GM23338 (cell line): Measurements from ENCODE around the gene RTN3. TPM values are rescaled to one million over a fixed set of nuclear protein-coding genes. Genes with fewer than 3 reads are reported as not detected.

Source experiments
- ATAC-seq: fragments of 200-7000 bp; cut with Tn5 transposase; 3 replicates; pipeline ENCODE4 v1.9.1; 2020
- DNase-seq: peaks from one replicate; pipeline ENCODE4 v3.0.0-alpha.2; 2015; ENCODE audit warnings: low spot score
- H2AFZ ChIP-seq: fragments of 200-600 bp; sonication (generic); 2 replicates; pipeline ENCODE4 v1.8.0; 2016; ENCODE audit warnings: antibody characterized with exemption, mild to moderate bottlenecking, moderate library complexity
- H3F3A ChIP-seq: fragments of 200-600 bp; sonication (generic); replicated peaks from 2 replicates; pipeline ENCODE4 v1.8.0; 2017; ENCODE audit warnings: antibody characterized with exemption, mixed run types, low read depth
- H3K27ac ChIP-seq: fragments of 200-600 bp; sonication (generic); 2 replicates; pipeline ENCODE4 v1.6.1; 2016; ENCODE audit warnings: low read depth
- H3K27me3 ChIP-seq: fragments of 200-600 bp; sonication (generic); 2 replicates; pipeline ENCODE4 v1.8.0; 2016; ENCODE audit warnings: mild to moderate bottlenecking, mixed run types, moderate library complexity; ENCODE audit not compliant: insufficient read depth
- H3K36me3 ChIP-seq: fragments of 200-600 bp; sonication (generic); 2 replicates; pipeline ENCODE4 v1.8.0; 2016; ENCODE audit warnings: mild to moderate bottlenecking; ENCODE audit not compliant: insufficient read depth
- H3K4me1 ChIP-seq: fragments of 200-600 bp; sonication (generic); 2 replicates; pipeline ENCODE4 v1.8.0; 2016; ENCODE audit warnings: mild to moderate bottlenecking, moderate library complexity; ENCODE audit not compliant: insufficient read depth
- H3K4me2 ChIP-seq: fragments of 200-600 bp; sonication (generic); 2 replicates; pipeline ENCODE4 v1.7.1; 2017; ENCODE audit warnings: mixed run types
- H3K4me3 ChIP-seq: fragments of 200-600 bp; sonication (generic); 2 replicates; pipeline ENCODE4 v1.6.1; 2016; ENCODE audit warnings: mixed run types
- H3K79me2 ChIP-seq: fragments of 200-600 bp; sonication (generic); replicated peaks from 2 replicates; pipeline ENCODE4 v1.8.0; 2017; ENCODE audit warnings: mild to moderate bottlenecking; ENCODE audit not compliant: insufficient read depth
- H3K9me2 ChIP-seq: fragments of 200-600 bp; sonication (generic); 2 replicates; pipeline ENCODE4 v1.8.0; 2017; ENCODE audit not compliant: insufficient read depth
- H4K20me1 ChIP-seq: fragments of 200-600 bp; sonication (generic); replicated peaks from 2 replicates; pipeline ENCODE4 v1.8.0; 2017; ENCODE audit warnings: mild to moderate bottlenecking; ENCODE audit not compliant: insufficient read depth
- H3K27ac Mint-ChIP-seq: 2 replicates; pipeline ENCODE4 v1.8.0; 2020; ENCODE audit warnings: inconsistent platforms, mild to moderate bottlenecking, moderate library complexity, mixed read lengths
- H3K27me3 Mint-ChIP-seq: 3 replicates; pipeline ENCODE4 v1.8.0; 2022; ENCODE audit warnings: low read depth, mild to moderate bottlenecking, moderate library complexity, mixed read lengths, inconsistent platforms; ENCODE audit not compliant: insufficient read depth, poor library complexity
- H3K36me3 Mint-ChIP-seq: 3 replicates; pipeline ENCODE4 v1.8.0; 2021; ENCODE audit warnings: low read depth, mild to moderate bottlenecking, inconsistent platforms, moderate library complexity, mixed read lengths
- H3K4me1 Mint-ChIP-seq: 3 replicates; pipeline ENCODE4 v1.8.0; 2020; ENCODE audit warnings: mild to moderate bottlenecking, inconsistent platforms, mixed read lengths
- H3K4me3 Mint-ChIP-seq: 3 replicates; pipeline ENCODE4 v1.8.0; 2021; ENCODE audit warnings: moderate library complexity, mild to moderate bottlenecking, inconsistent platforms, mixed read lengths
- H3K9me3 Mint-ChIP-seq: 3 replicates; pipeline ENCODE4 v1.8.0; 2020; ENCODE audit warnings: moderate library complexity, mild to moderate bottlenecking, inconsistent platforms, mixed read lengths
- CREB1 ChIP-seq: fragments of 250-450 bp; sonication (Bioruptor Pico); IDR thresholded peaks from 2 replicates; pipeline ENCODE4 v1.5.0; 2020; ENCODE audit warnings: low read depth, mild to moderate bottlenecking, moderate library complexity
- EZH2 ChIP-seq: fragments of 200-600 bp; sonication (generic); IDR thresholded peaks from one replicate; pipeline ENCODE4 v1.8.0; 2017; ENCODE audit warnings: antibody characterized with exemption, mild to moderate bottlenecking, low read depth; ENCODE audit not compliant: unreplicated experiment
- EZH2phosphoT487 ChIP-seq: fragments of 200-600 bp; sonication (generic); IDR thresholded peaks from one replicate; pipeline ENCODE4 v1.8.1; 2018; ENCODE audit warnings: antibody characterized with exemption; ENCODE audit not compliant: unreplicated experiment
- JUNB ChIP-seq: IDR thresholded peaks from one replicate; pipeline ENCODE4 v1.6.1; 2016; ENCODE audit warnings: antibody characterized with exemption; ENCODE audit not compliant: unreplicated experiment
- NANOG ChIP-seq: IDR thresholded peaks from 2 replicates; pipeline ENCODE4 v1.6.1; 2016; ENCODE audit warnings: antibody characterized with exemption, borderline replicate concordance
- STAT1 ChIP-seq: IDR thresholded peaks from one replicate; pipeline ENCODE4 v1.6.1; 2016; ENCODE audit warnings: antibody characterized with exemption; ENCODE audit not compliant: unreplicated experiment
- ZNF114 ChIP-seq: fragments of 250-450 bp; sonication (Bioruptor Pico); IDR thresholded peaks from 2 replicates; pipeline ENCODE4 v1.5.0; 2020; ENCODE audit warnings: mild to moderate bottlenecking, moderate library complexity
- ZNF331 ChIP-seq: fragments of 250-450 bp; sonication (Bioruptor Pico); IDR thresholded peaks from 2 replicates; pipeline ENCODE4 v1.5.0; 2020; ENCODE audit warnings: low read depth, mild to moderate bottlenecking, moderate library complexity
- polyA plus RNA-seq: library from polyadenylated mRNA; unstranded; fragments of >200 nt; fragmentation: Nextera tagmentation; extraction: Ambion mirVana; gene quantifications from 2 replicates; pipeline ENCODE4 v1.2.1, GENCODE V29; 2016
- total RNA-seq: library from RNA; depleted of rRNA; stranded (reverse); fragments of >200 nt; shearing (Covaris generic); gene quantifications from 2 replicates; pipeline ENCODE4 v1.2.3, GENCODE V29; 2014
- TF ChIP-seq, protein P1 (sequence below): fragments of 250-450 bp; sonication (Bioruptor Pico); IDR thresholded peaks from 2 replicates; pipeline ENCODE4 v1.5.0; 2020; ENCODE audit warnings: mild to moderate bottlenecking, moderate library complexity
- TF ChIP-seq, protein P2 (sequence below), 2 experiments: fragments of 200-600 bp in 1 of 2; sonication (generic) in 1 of 2; conservative IDR thresholded peaks; 2 replicates each; pipeline versions ENCODE4 v1.5.1 to v1.6.1; 2016 to 2017; ENCODE audit warnings: antibody characterized with exemption in 2 of 2, low read depth in 2 of 2, mild to moderate bottlenecking in 2 of 2, moderate library complexity in 1 of 2
- TF ChIP-seq, protein P3 (sequence below): IDR thresholded peaks from one replicate; pipeline ENCODE4 v1.6.1; 2018; ENCODE audit warnings: antibody characterized with exemption; ENCODE audit not compliant: unreplicated experiment

The RTN3 gene
- total and polyA plus RNA-seq, 2 experiments from 2014 or later = 138 to 162 TPM

DNA sequence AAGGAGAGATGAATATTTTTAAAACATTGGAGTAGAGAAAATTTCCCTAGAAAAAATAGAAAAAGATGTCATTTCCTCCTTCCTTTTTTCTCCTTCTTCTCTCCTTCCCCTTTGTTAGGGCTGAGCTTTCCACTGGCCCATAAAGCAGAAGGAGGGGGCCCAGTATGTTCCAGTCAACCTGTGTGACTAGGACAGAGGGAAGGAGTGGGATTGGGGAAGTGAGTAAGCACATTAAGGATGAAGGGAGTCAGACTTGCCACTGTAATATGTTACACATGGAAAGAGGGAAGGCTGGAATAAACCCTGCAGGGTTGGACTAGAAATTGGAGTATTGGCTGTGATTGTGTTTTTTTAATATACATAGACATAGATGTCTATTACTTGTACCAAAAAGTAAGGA, 111.9 kb downstream of the RTN3 start:
- H4K20me1 ChIP-seq = no peaks in the 10 kb centered on the region
- no peak overlapping the region for H2AFZ ChIP-seq
- no peaks in the 10 kb centered on the region for H3K79me2 ChIP-seq
- DNase-seq = no peak
- no peak overlapping the region for H3K4me2 ChIP-seq
- no peak overlapping the region for H3K27ac ChIP-seq
- H3K9me2 ChIP-seq = no peaks in the 10 kb centered on the region
- H3K4me3 ChIP-seq = no peak overlapping the region
- Mint-ChIP-seq H3K27me3 (peaks cover 2% of the 10 kb centered on the region), H3K4me3 (no peak overlapping the region), H3K36me3 (peaks cover 18% of the 10 kb centered on the region; the same call in 2 of the 3 replicates), H3K9me3 (peaks cover 58% of the 10 kb centered on the region), H3K27ac (no peak overlapping the region), H3K4me1 (no peaks in the 10 kb centered on the region)
- no peaks in the 10 kb centered on the region for H3K4me1 ChIP-seq
- no peak for ATAC-seq
- H3K36me3 ChIP-seq = peaks cover 3% of the 10 kb centered on the region; the same call in 1 of the 2 replicates
- H3F3A ChIP-seq = no peaks in the 10 kb centered on the region
- H3K27me3 ChIP-seq = no peaks in the 10 kb centered on the region
- TF ChIP-seq ZNF331 (CRISPR knock-in tag) (no peak), ZNF114 (no peak), NANOG (no peak), EZH2 (no peak)
- TF ChIP-seq, protein P1, sequence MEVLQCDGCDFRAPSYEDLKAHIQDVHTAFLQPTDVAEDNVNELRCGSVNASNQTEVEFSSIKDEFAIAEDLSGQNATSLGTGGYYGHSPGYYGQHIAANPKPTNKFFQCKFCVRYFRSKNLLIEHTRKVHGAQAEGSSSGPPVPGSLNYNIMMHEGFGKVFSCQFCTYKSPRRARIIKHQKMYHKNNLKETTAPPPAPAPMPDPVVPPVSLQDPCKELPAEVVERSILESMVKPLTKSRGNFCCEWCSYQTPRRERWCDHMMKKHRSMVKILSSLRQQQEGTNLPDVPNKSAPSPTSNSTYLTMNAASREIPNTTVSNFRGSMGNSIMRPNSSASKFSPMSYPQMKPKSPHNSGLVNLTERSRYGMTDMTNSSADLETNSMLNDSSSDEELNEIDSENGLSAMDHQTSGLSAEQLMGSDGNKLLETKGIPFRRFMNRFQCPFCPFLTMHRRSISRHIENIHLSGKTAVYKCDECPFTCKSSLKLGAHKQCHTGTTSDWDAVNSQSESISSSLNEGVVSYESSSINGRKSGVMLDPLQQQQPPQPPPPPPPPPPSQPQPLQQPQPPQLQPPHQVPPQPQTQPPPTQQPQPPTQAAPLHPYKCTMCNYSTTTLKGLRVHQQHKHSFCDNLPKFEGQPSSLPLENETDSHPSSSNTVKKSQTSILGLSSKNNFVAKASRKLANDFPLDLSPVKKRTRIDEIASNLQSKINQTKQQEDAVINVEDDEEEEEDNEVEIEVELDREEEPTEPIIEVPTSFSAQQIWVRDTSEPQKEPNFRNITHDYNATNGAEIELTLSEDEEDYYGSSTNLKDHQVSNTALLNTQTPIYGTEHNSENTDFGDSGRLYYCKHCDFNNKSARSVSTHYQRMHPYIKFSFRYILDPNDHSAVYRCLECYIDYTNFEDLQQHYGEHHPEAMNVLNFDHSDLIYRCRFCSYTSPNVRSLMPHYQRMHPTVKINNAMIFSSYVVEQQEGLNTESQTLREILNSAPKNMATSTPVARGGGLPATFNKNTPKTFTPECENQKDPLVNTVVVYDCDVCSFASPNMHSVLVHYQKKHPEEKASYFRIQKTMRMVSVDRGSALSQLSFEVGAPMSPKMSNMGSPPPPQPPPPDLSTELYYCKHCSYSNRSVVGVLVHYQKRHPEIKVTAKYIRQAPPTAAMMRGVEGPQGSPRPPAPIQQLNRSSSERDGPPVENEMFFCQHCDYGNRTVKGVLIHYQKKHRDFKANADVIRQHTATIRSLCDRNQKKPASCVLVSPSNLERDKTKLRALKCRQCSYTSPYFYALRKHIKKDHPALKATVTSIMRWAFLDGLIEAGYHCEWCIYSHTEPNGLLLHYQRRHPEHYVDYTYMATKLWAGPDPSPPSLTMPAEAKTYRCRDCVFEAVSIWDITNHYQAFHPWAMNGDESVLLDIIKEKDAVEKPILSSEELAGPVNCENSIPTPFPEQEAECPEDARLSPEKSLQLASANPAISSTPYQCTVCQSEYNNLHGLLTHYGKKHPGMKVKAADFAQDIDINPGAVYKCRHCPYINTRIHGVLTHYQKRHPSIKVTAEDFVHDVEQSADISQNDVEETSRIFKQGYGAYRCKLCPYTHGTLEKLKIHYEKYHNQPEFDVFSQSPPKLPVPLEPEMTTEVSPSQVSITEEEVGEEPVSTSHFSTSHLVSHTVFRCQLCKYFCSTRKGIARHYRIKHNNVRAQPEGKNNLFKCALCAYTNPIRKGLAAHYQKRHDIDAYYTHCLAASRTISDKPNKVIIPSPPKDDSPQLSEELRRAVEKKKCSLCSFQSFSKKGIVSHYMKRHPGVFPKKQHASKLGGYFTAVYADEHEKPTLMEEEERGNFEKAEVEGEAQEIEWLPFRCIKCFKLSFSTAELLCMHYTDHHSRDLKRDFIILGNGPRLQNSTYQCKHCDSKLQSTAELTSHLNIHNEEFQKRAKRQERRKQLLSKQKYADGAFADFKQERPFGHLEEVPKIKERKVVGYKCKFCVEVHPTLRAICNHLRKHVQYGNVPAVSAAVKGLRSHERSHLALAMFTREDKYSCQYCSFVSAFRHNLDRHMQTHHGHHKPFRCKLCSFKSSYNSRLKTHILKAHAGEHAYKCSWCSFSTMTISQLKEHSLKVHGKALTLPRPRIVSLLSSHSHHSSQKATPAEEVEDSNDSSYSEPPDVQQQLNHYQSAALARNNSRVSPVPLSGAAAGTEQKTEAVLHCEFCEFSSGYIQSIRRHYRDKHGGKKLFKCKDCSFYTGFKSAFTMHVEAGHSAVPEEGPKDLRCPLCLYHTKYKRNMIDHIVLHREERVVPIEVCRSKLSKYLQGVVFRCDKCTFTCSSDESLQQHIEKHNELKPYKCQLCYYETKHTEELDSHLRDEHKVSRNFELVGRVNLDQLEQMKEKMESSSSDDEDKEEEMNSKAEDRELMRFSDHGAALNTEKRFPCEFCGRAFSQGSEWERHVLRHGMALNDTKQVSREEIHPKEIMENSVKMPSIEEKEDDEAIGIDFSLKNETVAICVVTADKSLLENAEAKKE (CRISPR knock-in tag) = no peak

DNA sequence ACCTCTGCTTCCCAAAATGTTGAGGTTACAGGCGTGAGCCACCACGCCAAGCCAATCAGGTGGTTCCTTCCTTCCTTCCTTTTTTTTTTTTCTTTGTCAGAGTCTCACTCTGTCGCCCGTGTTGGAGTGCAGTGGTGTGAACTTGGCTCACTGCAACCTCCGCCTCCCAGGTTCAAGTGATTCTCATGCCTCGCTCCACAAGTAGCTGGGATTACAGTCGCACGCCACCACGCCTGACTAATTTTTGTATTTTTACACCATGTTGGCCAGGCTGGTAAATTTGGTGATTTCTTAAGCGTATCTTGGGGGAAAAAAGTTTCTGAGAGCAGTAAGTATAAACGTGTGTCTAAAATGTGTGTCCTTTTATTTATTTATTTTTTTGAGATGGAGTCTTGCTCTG, 113.8 kb downstream of the RTN3 start:
- peaks cover 19% of the 10 kb centered on the region; the same call in 2 of the 3 replicates for H3K36me3 Mint-ChIP-seq
- TF ChIP-seq JUNB (no peak), EZH2phosphoT487 (no peak), ZNF114 (no peak), STAT1 (no peak), ZNF331 (CRISPR knock-in tag) (no peak), CREB1 (CRISPR knock-in tag) (no peak)
- TF ChIP-seq, protein P2, sequence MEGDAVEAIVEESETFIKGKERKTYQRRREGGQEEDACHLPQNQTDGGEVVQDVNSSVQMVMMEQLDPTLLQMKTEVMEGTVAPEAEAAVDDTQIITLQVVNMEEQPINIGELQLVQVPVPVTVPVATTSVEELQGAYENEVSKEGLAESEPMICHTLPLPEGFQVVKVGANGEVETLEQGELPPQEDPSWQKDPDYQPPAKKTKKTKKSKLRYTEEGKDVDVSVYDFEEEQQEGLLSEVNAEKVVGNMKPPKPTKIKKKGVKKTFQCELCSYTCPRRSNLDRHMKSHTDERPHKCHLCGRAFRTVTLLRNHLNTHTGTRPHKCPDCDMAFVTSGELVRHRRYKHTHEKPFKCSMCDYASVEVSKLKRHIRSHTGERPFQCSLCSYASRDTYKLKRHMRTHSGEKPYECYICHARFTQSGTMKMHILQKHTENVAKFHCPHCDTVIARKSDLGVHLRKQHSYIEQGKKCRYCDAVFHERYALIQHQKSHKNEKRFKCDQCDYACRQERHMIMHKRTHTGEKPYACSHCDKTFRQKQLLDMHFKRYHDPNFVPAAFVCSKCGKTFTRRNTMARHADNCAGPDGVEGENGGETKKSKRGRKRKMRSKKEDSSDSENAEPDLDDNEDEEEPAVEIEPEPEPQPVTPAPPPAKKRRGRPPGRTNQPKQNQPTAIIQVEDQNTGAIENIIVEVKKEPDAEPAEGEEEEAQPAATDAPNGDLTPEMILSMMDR (conservative IDR thresholded peaks at IDR 0.05; ENCODE audit: low read depth in 2 of 2) = no peak
- TF ChIP-seq, protein P3, sequence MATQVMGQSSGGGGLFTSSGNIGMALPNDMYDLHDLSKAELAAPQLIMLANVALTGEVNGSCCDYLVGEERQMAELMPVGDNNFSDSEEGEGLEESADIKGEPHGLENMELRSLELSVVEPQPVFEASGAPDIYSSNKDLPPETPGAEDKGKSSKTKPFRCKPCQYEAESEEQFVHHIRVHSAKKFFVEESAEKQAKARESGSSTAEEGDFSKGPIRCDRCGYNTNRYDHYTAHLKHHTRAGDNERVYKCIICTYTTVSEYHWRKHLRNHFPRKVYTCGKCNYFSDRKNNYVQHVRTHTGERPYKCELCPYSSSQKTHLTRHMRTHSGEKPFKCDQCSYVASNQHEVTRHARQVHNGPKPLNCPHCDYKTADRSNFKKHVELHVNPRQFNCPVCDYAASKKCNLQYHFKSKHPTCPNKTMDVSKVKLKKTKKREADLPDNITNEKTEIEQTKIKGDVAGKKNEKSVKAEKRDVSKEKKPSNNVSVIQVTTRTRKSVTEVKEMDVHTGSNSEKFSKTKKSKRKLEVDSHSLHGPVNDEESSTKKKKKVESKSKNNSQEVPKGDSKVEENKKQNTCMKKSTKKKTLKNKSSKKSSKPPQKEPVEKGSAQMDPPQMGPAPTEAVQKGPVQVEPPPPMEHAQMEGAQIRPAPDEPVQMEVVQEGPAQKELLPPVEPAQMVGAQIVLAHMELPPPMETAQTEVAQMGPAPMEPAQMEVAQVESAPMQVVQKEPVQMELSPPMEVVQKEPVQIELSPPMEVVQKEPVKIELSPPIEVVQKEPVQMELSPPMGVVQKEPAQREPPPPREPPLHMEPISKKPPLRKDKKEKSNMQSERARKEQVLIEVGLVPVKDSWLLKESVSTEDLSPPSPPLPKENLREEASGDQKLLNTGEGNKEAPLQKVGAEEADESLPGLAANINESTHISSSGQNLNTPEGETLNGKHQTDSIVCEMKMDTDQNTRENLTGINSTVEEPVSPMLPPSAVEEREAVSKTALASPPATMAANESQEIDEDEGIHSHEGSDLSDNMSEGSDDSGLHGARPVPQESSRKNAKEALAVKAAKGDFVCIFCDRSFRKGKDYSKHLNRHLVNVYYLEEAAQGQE = no peak
- no peaks in the 10 kb centered on the region for H3K79me2 ChIP-seq

More for the DNA sequence above, 113.8 kb downstream of the RTN3 start:
- Histone ChIP-seq H3K9me2 (no peaks in the 10 kb centered on the region), H3K27ac (no peak overlapping the region), H4K20me1 (no peaks in the 10 kb centered on the region), H2AFZ (no peak overlapping the region), H3F3A (no peaks in the 10 kb centered on the region), H3K4me2 (no peak overlapping the region), H3K36me3 (peaks cover 3% of the 10 kb centered on the region; the same call in 1 of the 2 replicates), H3K4me1 (no peaks in the 10 kb centered on the region), H3K27me3 (no peaks in the 10 kb centered on the region), H3K4me3 (no peak overlapping the region)
- Mint-ChIP-seq H3K27ac (no peak overlapping the region), H3K4me1 (no peaks in the 10 kb centered on the region), H3K9me3 (peaks cover 57% of the 10 kb centered on the region), H3K27me3 (peaks cover 4% of the 10 kb centered on the region), H3K4me3 (no peak overlapping the region)
- no peak for ATAC-seq
- DNase-seq = no peak
